Loucy (cell line): ENCODE measurements around the gene VPS51.

Experiments
- CTCF ChIP-seq: fragments of 200-600 bp; sonication (generic); conservative IDR thresholded peaks from 2 replicates; pipeline ENCODE4 v1.5.1; 2014; ENCODE audit warnings: mild to moderate bottlenecking, antibody characterized with exemption, low read length
- EZH2phosphoT487 ChIP-seq: fragments of 200-600 bp; IDR thresholded peaks from 2 replicates; pipeline ENCODE4 v1.6.1; 2018; ENCODE audit warnings: antibody characterized with exemption, mild to moderate bottlenecking, moderate library complexity, borderline replicate concordance

- no peak for TF ChIP-seq CTCF
- TF ChIP-seq EZH2phosphoT487: no peak
Measured at GRCh38 chr11:65069217-65069616, 26.8 kb upstream of the VPS51 start.
